Neuronal stem cell (in vitro differentiated cells): Measurements from ENCODE around the gene HOXD4.

Source experiments
- DNase-seq: peaks from one replicate; pipeline ENCODE4 v3.0.0-alpha.2; 2013; ENCODE audit warnings: low spot score
- H2AFZ ChIP-seq: one replicate; pipeline ENCODE4 v1.6.1; 2013; ENCODE audit warnings: mild to moderate bottlenecking, low read length, inconsistent platforms
- H2AK5ac ChIP-seq: 2 replicates; pipeline ENCODE4 v1.6.1; 2013; ENCODE audit warnings: low read depth, mild to moderate bottlenecking, inconsistent platforms, low read length, moderate library complexity, mixed read lengths
- H2BK120ac ChIP-seq: 2 replicates; pipeline ENCODE4 v1.6.1; 2013; ENCODE audit warnings: low read depth, mild to moderate bottlenecking, inconsistent platforms, low read length, moderate library complexity, mixed read lengths
- H2BK12ac ChIP-seq: one replicate; pipeline ENCODE4 v1.6.1; 2013; ENCODE audit warnings: low read length, inconsistent platforms
- H2BK15ac ChIP-seq: 2 replicates; pipeline ENCODE4 v1.6.1; 2013; ENCODE audit warnings: mild to moderate bottlenecking, low read length, inconsistent platforms, mixed read lengths
- H2BK5ac ChIP-seq: one replicate; pipeline ENCODE4 v1.6.1; 2013; ENCODE audit warnings: inconsistent platforms, mild to moderate bottlenecking, low read length, moderate library complexity
- H3K14ac ChIP-seq: one replicate; pipeline ENCODE4 v1.6.1; 2013; ENCODE audit warnings: low read length, inconsistent platforms
- H3K18ac ChIP-seq: 2 replicates; pipeline ENCODE4 v1.6.1; 2013; ENCODE audit warnings: low read length, inconsistent platforms
- H3K23ac ChIP-seq: 2 replicates; pipeline ENCODE4 v1.6.1; 2013; ENCODE audit warnings: low read depth, mild to moderate bottlenecking, mixed read lengths, low read length, inconsistent platforms; ENCODE audit not compliant: poor library complexity
- H3K27ac ChIP-seq: replicated peaks from 3 replicates; pipeline ENCODE4 v1.5.1; 2013; ENCODE audit warnings: low read length, inconsistent platforms
- H3K27me3 ChIP-seq, 3 experiments: 2 replicates each; pipeline ENCODE4 v1.6.1; 2013; ENCODE audit warnings: low read length in 3 of 3, mild to moderate bottlenecking in 2 of 3, inconsistent platforms in 1 of 3, low read depth in 1 of 3, mixed read lengths in 1 of 3, moderate library complexity in 1 of 3; ENCODE audit not compliant: control insufficient read depth in 3 of 3, insufficient read depth in 3 of 3
- H3K36me3 ChIP-seq, 2 donors: replicated peaks in 1 of 2; 2 replicates each; pipeline ENCODE4 v1.6.1; 2013; ENCODE audit warnings: low read length in 2 of 2; ENCODE audit not compliant: control insufficient read depth in 2 of 2, insufficient read depth in 2 of 2
- H3K4ac ChIP-seq: 2 replicates; pipeline ENCODE4 v1.6.1; 2013; ENCODE audit warnings: inconsistent platforms, mild to moderate bottlenecking, low read length, moderate library complexity
- H3K4me1 ChIP-seq, 2 donors: 1 replicate in 1 of 2; 2 replicates in 1 of 2; pipeline ENCODE4 v1.6.1; 2013; ENCODE audit warnings: low read length in 2 of 2, low read depth in 1 of 2; ENCODE audit not compliant: control insufficient read depth in 2 of 2, insufficient read depth in 1 of 2
- H3K4me2 ChIP-seq: one replicate; pipeline ENCODE4 v1.6.1; 2013; ENCODE audit warnings: mild to moderate bottlenecking, low read length, inconsistent platforms; ENCODE audit not compliant: insufficient read depth, poor library complexity, severe bottlenecking
- H3K4me3 ChIP-seq, 2 donors: 2 replicates each; pipeline ENCODE4 v1.5.1; 2013; ENCODE audit warnings: low read length in 2 of 2, mild to moderate bottlenecking in 2 of 2, inconsistent platforms in 1 of 2, moderate library complexity in 1 of 2
- H3K79me1 ChIP-seq: one replicate; pipeline ENCODE4 v1.6.1; 2013; ENCODE audit warnings: low read depth, mild to moderate bottlenecking, inconsistent platforms, low read length, moderate library complexity
- H3K9ac ChIP-seq: one replicate; pipeline ENCODE4 v1.6.1; 2013; ENCODE audit warnings: mild to moderate bottlenecking, low read depth, low read length, inconsistent platforms; ENCODE audit not compliant: poor library complexity
- H3K9me3 ChIP-seq, 2 donors: replicated peaks in 1 of 2; 2 replicates each; pipeline versions ENCODE3 to v1.6.1; 2013; ENCODE audit warnings: low read length in 2 of 2, mild to moderate bottlenecking in 2 of 2, inconsistent platforms in 1 of 2, low read depth in 1 of 2, mixed read lengths in 1 of 2, moderate library complexity in 1 of 2; ENCODE audit not compliant: control insufficient read depth in 2 of 2, insufficient read depth in 1 of 2
- H4K8ac ChIP-seq: one replicate; pipeline ENCODE4 v1.6.1; 2013; ENCODE audit warnings: low read depth, mild to moderate bottlenecking, inconsistent platforms, low read length, moderate library complexity
- H4K91ac ChIP-seq: one replicate; pipeline ENCODE4 v1.6.1; 2013; ENCODE audit warnings: low read length, low read depth, mild to moderate bottlenecking, inconsistent platforms; ENCODE audit not compliant: poor library complexity
- WGBS, 2 donors: extraction: QIAGEN DNeasy Blood & Tissue Kit; methylation state at CpG; one replicate each; pipeline ENCODE4 v1.1.7; 2013; ENCODE audit warnings: missing lambda C conversion rate in 2 of 2, mixed read lengths in 1 of 2; ENCODE audit not compliant: insufficient read length in 2 of 2, insufficient replicate concordance in 1 of 2; ENCODE audit errors: extremely low coverage in 2 of 2; 5-methylcytosine and 5-hydroxymethylcytosine counted together

The HOXD4 gene

GRCh38 chr2:176174824-176175708 is 23.7 kb downstream of the HOXD4 start:
- Histone ChIP-seq H3K27me3 (peaks cover 46 to 100% (median 96%) of the 10 kb centered on the region in 3 experiments), H2BK5ac (no peak overlapping the region), H3K27ac (no peak overlapping the region), H2AFZ (peak overlapping the region; percentile 93), H4K8ac (no peak overlapping the region), H2AK5ac (no peak overlapping the region), H3K18ac (peak overlapping the region; percentile 66), H3K4ac (no peak overlapping the region), H3K4me2 (peak overlapping the region; percentile 51), H3K79me1 (no peaks in the 10 kb centered on the region), H3K36me3 (no peaks in the 10 kb centered on the region), H2BK120ac (no peak overlapping the region), H3K9me3 (peaks cover 2 to 6% of the 10 kb centered on the region in 2 donors), H3K23ac (peak overlapping the region; percentile 29), H3K9ac (peak overlapping the region; percentile 33), H2BK15ac (no peak overlapping the region), H3K14ac (no peak overlapping the region), H3K4me1 (peaks cover 7 to 13% of the 10 kb centered on the region in 2 donors), H2BK12ac (no peak overlapping the region), H4K91ac (peak overlapping the region; percentile 56), H3K4me3 (peak overlapping the region; percentile 31 to 42)
- no CpG with 5 or more reads among the region's 47 CpGs for WGBS, 2 donors
- DNase-seq = no peak

- Histone ChIP-seq H4K91ac (no peak overlapping the region), H3K79me1 (no peaks in the 10 kb centered on the region), H3K27me3 (peaks cover 42 to 100% (median 94%) of the 10 kb centered on the region in 3 experiments), H3K9ac (no peak overlapping the region), H2AK5ac (no peak overlapping the region), H3K4me1 (peaks cover 7 to 13% of the 10 kb centered on the region in 2 donors), H2AFZ (peak overlapping the region; percentile 93), H3K36me3 (no peaks in the 10 kb centered on the region), H2BK12ac (no peak overlapping the region), H3K14ac (no peak overlapping the region), H3K23ac (no peak overlapping the region), H2BK5ac (no peak overlapping the region), H3K9me3 (peaks cover 2 to 6% of the 10 kb centered on the region in 2 donors), H4K8ac (no peak overlapping the region), H3K18ac (no peak overlapping the region), H2BK15ac (no peak overlapping the region), H3K4ac (no peak overlapping the region), H3K4me2 (no peak overlapping the region), H3K27ac (no peak overlapping the region), H2BK120ac (no peak overlapping the region), H3K4me3 (no peak overlapping the region)
- WGBS, 2 donors = no CpG with 5 or more reads among the region's 7 CpGs
- no peak for DNase-seq
Measured at GRCh38 chr2:176175709-176176607, 24.6 kb downstream of the HOXD4 start.

- H2BK15ac ChIP-seq = no peak overlapping the region
- H3K9me3 ChIP-seq = peaks cover 0 to 5% of the 10 kb centered on the region in 2 donors
- peaks cover 5 to 13% of the 10 kb centered on the region in 2 donors for H3K4me1 ChIP-seq
- H2BK120ac ChIP-seq = no peak overlapping the region
- DNase-seq = no peak
- H2AK5ac ChIP-seq = peak overlapping the region; percentile 88
- H3K79me1 ChIP-seq = no peaks in the 10 kb centered on the region
- H2AFZ ChIP-seq = peak overlapping the region; percentile 80
- no peak overlapping the region for H3K27ac ChIP-seq
- H4K8ac ChIP-seq = no peak overlapping the region
- no peak overlapping the region for H4K91ac ChIP-seq
- no peak overlapping the region for H2BK12ac ChIP-seq
- H3K36me3 ChIP-seq = no peaks in the 10 kb centered on the region
- H3K27me3 ChIP-seq = peaks cover 27 to 96% (median 87%) of the 10 kb centered on the region in 3 experiments
- no peak overlapping the region for H3K4ac ChIP-seq
- H3K23ac ChIP-seq = peak overlapping the region; percentile 49
- H3K9ac ChIP-seq = no peak overlapping the region
- H2BK5ac ChIP-seq = no peak overlapping the region
- peak overlapping the region; percentile 79 for H3K18ac ChIP-seq
- no peak overlapping the region for H3K14ac ChIP-seq
- peak overlapping the region; percentile 59 for H3K4me2 ChIP-seq
- peak overlapping the region in 1 of 2 donors; percentile 63 for H3K4me3 ChIP-seq
- no CpG with 5 or more reads among the region's 12 CpGs for WGBS, 2 donors
Measured at GRCh38 chr2:176177580-176178037, 26.3 kb downstream of the HOXD4 start.
